ENCODE measurements around the gene ZNF438.

ZNF438 gene

DNA sequence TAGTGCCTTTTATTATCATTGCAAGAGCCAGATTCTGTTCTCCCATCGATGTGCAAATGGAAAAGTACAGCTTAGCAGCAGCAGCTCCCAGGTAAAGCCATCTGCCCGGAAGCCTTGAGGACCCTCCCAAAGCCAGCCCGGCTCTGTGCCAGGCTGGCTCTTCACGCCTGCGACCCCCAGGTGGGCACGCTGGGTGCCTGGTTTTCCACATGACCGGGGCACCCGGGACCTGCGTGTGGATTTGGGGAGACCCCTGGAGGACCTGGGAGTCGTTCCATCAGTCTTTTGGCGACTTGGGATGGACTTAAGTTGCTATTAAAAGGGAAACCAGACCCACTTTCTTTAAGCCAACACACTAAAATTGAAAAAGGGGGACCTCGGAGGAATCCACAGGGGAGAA, 196.5 kb downstream of the ZNF438 start:
- Histone ChIP-seq H3K27me3 (ENCODE audit: insufficient read depth, low read depth, severe bottlenecking) (no peaks in the 10 kb centered on the region), H3K4me3 (ENCODE audit: low read depth, low read length) (no peak overlapping the region), H3K9me3 (ENCODE audit: severe bottlenecking) (no peaks in the 10 kb centered on the region), H3K27ac (no peak overlapping the region), H3K36me3 (no peaks in the 10 kb centered on the region)
- TF ChIP-seq, protein P1, sequence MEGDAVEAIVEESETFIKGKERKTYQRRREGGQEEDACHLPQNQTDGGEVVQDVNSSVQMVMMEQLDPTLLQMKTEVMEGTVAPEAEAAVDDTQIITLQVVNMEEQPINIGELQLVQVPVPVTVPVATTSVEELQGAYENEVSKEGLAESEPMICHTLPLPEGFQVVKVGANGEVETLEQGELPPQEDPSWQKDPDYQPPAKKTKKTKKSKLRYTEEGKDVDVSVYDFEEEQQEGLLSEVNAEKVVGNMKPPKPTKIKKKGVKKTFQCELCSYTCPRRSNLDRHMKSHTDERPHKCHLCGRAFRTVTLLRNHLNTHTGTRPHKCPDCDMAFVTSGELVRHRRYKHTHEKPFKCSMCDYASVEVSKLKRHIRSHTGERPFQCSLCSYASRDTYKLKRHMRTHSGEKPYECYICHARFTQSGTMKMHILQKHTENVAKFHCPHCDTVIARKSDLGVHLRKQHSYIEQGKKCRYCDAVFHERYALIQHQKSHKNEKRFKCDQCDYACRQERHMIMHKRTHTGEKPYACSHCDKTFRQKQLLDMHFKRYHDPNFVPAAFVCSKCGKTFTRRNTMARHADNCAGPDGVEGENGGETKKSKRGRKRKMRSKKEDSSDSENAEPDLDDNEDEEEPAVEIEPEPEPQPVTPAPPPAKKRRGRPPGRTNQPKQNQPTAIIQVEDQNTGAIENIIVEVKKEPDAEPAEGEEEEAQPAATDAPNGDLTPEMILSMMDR (IDR thresholded peaks at IDR 0.05; ENCODE audit: low read depth, low read length): no peak
- DNase-seq: no peak

DNA sequence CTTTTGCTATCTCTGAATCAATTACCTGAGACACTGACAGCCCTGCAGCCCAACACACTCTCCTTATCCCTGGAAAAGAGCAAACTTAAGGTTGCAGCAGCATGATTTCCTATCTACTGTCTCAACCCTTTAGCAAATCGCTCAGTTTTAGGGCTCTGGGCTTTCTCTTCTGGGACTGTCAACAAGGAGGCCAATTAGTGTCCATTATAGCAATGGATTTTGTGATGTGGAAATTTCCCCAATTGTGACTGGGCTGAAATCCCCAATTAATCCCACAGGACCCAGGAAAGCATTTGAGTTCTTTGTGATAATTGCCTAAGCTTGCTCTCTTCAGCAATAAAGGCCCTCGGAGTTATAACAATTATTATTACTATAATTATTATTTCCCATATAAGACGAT, 197.0 kb downstream of the ZNF438 start:
- DNase-seq: no peak
- no peaks in the 10 kb centered on the region for H3K36me3 ChIP-seq
- no peak overlapping the region for H3K4me3 ChIP-seq (ENCODE audit: low read depth, low read length)
- TF ChIP-seq, protein P1 (IDR thresholded peaks at IDR 0.05; ENCODE audit: low read depth, low read length): no peak
- no peak overlapping the region for H3K27ac ChIP-seq
- H3K27me3 ChIP-seq (ENCODE audit: insufficient read depth, low read depth, severe bottlenecking): no peaks in the 10 kb centered on the region
- H3K9me3 ChIP-seq (ENCODE audit: severe bottlenecking): no peaks in the 10 kb centered on the region

DNA sequence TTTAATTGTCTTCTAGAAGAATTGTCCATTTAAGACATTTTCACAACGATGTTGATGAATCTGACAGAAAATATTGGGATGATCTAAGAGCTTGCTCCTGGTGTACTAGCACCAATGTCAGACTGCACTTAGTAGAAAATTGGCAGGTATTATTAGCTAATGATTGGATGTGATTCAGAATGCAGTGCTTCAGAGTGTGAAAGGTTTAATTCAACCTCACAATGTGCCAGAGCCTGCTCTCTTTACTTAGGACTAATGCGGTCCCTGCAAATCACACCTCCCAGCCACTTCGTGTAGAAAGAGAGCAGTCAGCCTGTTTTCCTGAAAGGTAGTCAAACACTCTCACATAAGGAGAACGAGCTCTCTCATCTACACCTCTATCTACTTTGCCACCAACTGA, 197.5 kb downstream of the ZNF438 start:
- DNase-seq: no peak
- Histone ChIP-seq H3K36me3 (no peaks in the 10 kb centered on the region), H3K27ac (no peak overlapping the region), H3K27me3 (ENCODE audit: insufficient read depth, low read depth, severe bottlenecking) (no peaks in the 10 kb centered on the region), H3K9me3 (ENCODE audit: severe bottlenecking) (no peaks in the 10 kb centered on the region), H3K4me3 (ENCODE audit: low read depth, low read length) (no peak overlapping the region)
- TF ChIP-seq, protein P1 (IDR thresholded peaks at IDR 0.05; ENCODE audit: low read depth, low read length): no peak

DNA sequence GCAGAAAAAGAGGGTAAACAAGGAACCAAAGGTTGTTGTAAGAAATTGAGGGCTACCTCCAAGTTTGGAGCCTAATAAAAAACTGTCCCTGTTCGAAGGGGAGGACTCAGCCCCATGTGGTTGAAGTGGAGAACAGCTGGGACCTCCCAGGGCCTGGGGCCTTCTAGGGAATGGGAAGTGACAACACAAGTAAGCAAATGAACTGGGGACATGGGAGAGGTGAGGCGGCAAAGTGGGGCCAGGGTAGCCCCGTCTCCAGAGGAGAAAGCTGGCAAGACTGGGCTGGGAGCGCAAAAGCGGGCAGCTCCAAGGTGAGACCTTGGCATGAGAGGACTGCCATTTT, 198.1 kb downstream of the ZNF438 start:
- TF ChIP-seq, protein P1 (IDR thresholded peaks at IDR 0.05; ENCODE audit: low read depth, low read length): no peak
- no peaks in the 10 kb centered on the region for H3K27me3 ChIP-seq (ENCODE audit: insufficient read depth, low read depth, severe bottlenecking)
- H3K4me3 ChIP-seq (ENCODE audit: low read depth, low read length): no peak overlapping the region

DNA sequence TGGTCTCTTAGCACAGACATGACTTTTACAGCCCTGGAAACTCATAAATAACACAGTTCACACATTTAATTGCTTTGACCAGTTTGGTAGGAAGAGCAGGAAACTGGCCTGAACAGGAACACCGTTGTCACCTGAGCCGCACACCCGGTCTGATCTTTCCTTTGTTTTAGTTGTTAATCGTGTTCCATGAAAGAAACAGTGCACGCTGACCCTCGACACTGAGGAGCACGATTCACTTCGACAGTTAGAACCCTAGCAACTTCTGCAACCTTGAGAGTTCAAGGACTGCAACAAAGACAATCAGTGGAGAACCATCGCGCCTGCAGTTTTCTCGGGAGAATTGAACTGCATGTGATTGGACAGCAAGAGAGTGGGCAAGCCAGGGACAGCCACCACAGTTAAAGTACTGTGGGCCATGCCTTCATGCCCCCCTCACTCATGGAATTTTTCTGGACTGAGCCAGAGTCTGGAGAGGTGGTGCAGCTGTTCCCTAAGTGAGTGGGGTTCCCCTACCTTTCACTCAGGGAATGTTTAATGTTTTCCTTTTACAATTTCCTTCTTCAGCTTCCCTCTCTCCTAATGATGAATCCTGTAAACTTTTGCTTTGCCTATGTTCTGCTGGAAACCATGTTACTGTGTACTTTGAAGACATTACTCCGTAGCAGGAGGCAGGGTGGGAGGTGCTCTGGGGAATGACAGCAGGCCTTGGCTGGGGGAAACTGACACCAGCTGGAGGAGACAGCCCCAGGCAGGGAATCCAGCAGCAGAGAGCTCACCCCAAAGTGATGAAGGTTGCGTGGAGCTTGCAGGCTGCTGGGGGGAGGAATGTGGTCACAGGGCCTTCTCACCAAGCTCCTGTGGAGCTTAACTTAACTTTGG, 198.7 kb downstream of the ZNF438 start:
- Histone ChIP-seq H3K4me3 (ENCODE audit: low read depth, low read length) (no peak overlapping the region), H3K27ac (no peak overlapping the region), H3K36me3 (no peaks in the 10 kb centered on the region), H3K27me3 (ENCODE audit: insufficient read depth, low read depth, severe bottlenecking) (no peaks in the 10 kb centered on the region), H3K9me3 (ENCODE audit: severe bottlenecking) (no peaks in the 10 kb centered on the region)
- no peak for DNase-seq
- TF ChIP-seq, protein P1 (IDR thresholded peaks at IDR 0.05; ENCODE audit: low read depth, low read length): no peak

More for the DNA sequence above, 198.1 kb downstream of the ZNF438 start:
- Histone ChIP-seq H3K9me3 (ENCODE audit: severe bottlenecking) (no peaks in the 10 kb centered on the region), H3K27ac (no peak overlapping the region), H3K36me3 (no peaks in the 10 kb centered on the region)
- no peak for DNase-seq
